ENCODE results near the gene PRUNE2.

The PRUNE2 gene

GRCh38 chr9:76629205-76629990, 276.5 kb downstream of the PRUNE2 start:
- no peak overlapping the region for H3K4me3 ChIP-seq (ENCODE audit: low read length in 2 of 2)
- no peaks in the 10 kb centered on the region for H3K4me1 ChIP-seq (ENCODE audit: control insufficient read depth in 2 of 2, insufficient read depth in 2 of 2, low read length in 2 of 2)
- H3K27me3 ChIP-seq (ENCODE audit: control insufficient read depth in 2 of 2, insufficient read depth in 2 of 2, low read length in 2 of 2): no peaks in the 10 kb centered on the region
- no peak overlapping the region for H3K27ac ChIP-seq (ENCODE audit: low read depth in 2 of 2, low read length in 2 of 2)
- no peaks in the 10 kb centered on the region for H3K9me3 ChIP-seq (ENCODE audit: control insufficient read depth in 2 of 2, low read length in 2 of 2)
- H3K9ac ChIP-seq (ENCODE audit: low read depth in 1 of 2, low read length in 2 of 2): no peak overlapping the region
- H3K36me3 ChIP-seq (ENCODE audit: control insufficient read depth in 2 of 2, insufficient read depth in 2 of 2, low read length in 2 of 2): no peaks in the 10 kb centered on the region

- Histone ChIP-seq H3K4me3 (ENCODE audit: low read length in 2 of 2) (no peak overlapping the region), H3K9ac (ENCODE audit: low read depth in 1 of 2, low read length in 2 of 2) (no peak overlapping the region), H3K36me3 (ENCODE audit: control insufficient read depth in 2 of 2, insufficient read depth in 2 of 2, low read length in 2 of 2) (no peaks in the 10 kb centered on the region), H3K4me1 (ENCODE audit: control insufficient read depth in 2 of 2, insufficient read depth in 2 of 2, low read length in 2 of 2) (no peaks in the 10 kb centered on the region), H3K27me3 (ENCODE audit: control insufficient read depth in 2 of 2, insufficient read depth in 2 of 2, low read length in 2 of 2) (no peaks in the 10 kb centered on the region), H3K9me3 (ENCODE audit: control insufficient read depth in 2 of 2, low read length in 2 of 2) (no peaks in the 10 kb centered on the region), H3K27ac (ENCODE audit: low read depth in 2 of 2, low read length in 2 of 2) (no peak overlapping the region)
Measured at GRCh38 chr9:76628155-76628554, 277.8 kb downstream of the PRUNE2 start.

- Histone ChIP-seq H3K27ac (ENCODE audit: low read depth in 2 of 2, low read length in 2 of 2) (no peak overlapping the region), H3K9me3 (ENCODE audit: control insufficient read depth in 2 of 2, low read length in 2 of 2) (no peaks in the 10 kb centered on the region), H3K4me1 (ENCODE audit: control insufficient read depth in 2 of 2, insufficient read depth in 2 of 2, low read length in 2 of 2) (no peaks in the 10 kb centered on the region), H3K27me3 (ENCODE audit: control insufficient read depth in 2 of 2, insufficient read depth in 2 of 2, low read length in 2 of 2) (no peaks in the 10 kb centered on the region), H3K36me3 (ENCODE audit: control insufficient read depth in 2 of 2, insufficient read depth in 2 of 2, low read length in 2 of 2) (no peaks in the 10 kb centered on the region), H3K4me3 (ENCODE audit: low read length in 2 of 2) (no peak overlapping the region), H3K9ac (ENCODE audit: low read depth in 1 of 2, low read length in 2 of 2) (no peak overlapping the region)
Measured at GRCh38 chr9:76626980-76627379, 278.9 kb downstream of the PRUNE2 start.

DNA sequence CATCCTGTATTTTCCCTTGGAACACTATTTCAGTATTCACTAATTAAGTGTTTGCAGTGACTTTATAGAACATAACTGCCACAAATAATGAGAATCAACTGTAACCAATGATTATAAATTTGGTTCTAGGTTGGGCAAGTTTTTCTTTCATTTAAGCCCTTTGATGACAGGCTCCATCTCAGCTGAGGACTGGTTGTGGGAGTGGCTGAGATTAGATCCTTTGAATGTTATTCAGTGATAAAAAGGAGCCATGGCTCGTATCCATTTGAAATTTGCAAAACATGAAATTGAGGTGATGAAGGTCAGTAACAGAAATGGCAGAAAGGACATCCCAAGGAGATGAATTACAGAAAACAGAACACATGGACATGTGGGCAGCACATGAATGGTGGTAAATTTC, 279.8 kb downstream of the PRUNE2 start:
- H3K27ac ChIP-seq (ENCODE audit: low read depth in 2 of 2, low read length in 2 of 2): no peak overlapping the region
- H3K9ac ChIP-seq (ENCODE audit: low read depth in 1 of 2, low read length in 2 of 2): no peak overlapping the region
- no peaks in the 10 kb centered on the region for H3K27me3 ChIP-seq (ENCODE audit: control insufficient read depth in 2 of 2, insufficient read depth in 2 of 2, low read length in 2 of 2)
- H3K36me3 ChIP-seq (ENCODE audit: control insufficient read depth in 2 of 2, insufficient read depth in 2 of 2, low read length in 2 of 2): no peaks in the 10 kb centered on the region
- H3K9me3 ChIP-seq (ENCODE audit: control insufficient read depth in 2 of 2, low read length in 2 of 2): no peaks in the 10 kb centered on the region
- H3K4me1 ChIP-seq (ENCODE audit: control insufficient read depth in 2 of 2, insufficient read depth in 2 of 2, low read length in 2 of 2): no peaks in the 10 kb centered on the region
- H3K4me3 ChIP-seq (ENCODE audit: low read length in 2 of 2): no peak overlapping the region

- Histone ChIP-seq H3K27ac (ENCODE audit: low read depth in 2 of 2, low read length in 2 of 2) (no peak overlapping the region), H3K4me1 (ENCODE audit: control insufficient read depth in 2 of 2, insufficient read depth in 2 of 2, low read length in 2 of 2) (peaks cover 0 to 3% of the 10 kb centered on the region in 2 donors)
Measured at GRCh38 chr9:76624391-76625048, 281.4 kb downstream of the PRUNE2 start.

GRCh38 chr9:76620996-76621395, 284.9 kb downstream of the PRUNE2 start:
- H3K36me3 ChIP-seq (ENCODE audit: control insufficient read depth in 2 of 2, insufficient read depth in 2 of 2, low read length in 2 of 2): no peaks in the 10 kb centered on the region
- H3K4me3 ChIP-seq (ENCODE audit: low read length in 2 of 2): no peak overlapping the region
- no peaks in the 10 kb centered on the region for H3K9me3 ChIP-seq (ENCODE audit: control insufficient read depth in 2 of 2, low read length in 2 of 2)
- no peak overlapping the region for H3K27ac ChIP-seq (ENCODE audit: low read depth in 2 of 2, low read length in 2 of 2)
- peak overlapping the region in 1 of 2 donors; percentile 17 for H3K9ac ChIP-seq (ENCODE audit: low read depth in 1 of 2, low read length in 2 of 2)
- H3K4me1 ChIP-seq (ENCODE audit: control insufficient read depth in 2 of 2, insufficient read depth in 2 of 2, low read length in 2 of 2): peaks cover 10 to 14% of the 10 kb centered on the region in 2 donors
- no peaks in the 10 kb centered on the region for H3K27me3 ChIP-seq (ENCODE audit: control insufficient read depth in 2 of 2, insufficient read depth in 2 of 2, low read length in 2 of 2)

More at GRCh38 chr9:76624391-76625048, 281.4 kb downstream of the PRUNE2 start:
- H3K9me3 ChIP-seq (ENCODE audit: control insufficient read depth in 2 of 2, low read length in 2 of 2): no peaks in the 10 kb centered on the region
- H3K4me3 ChIP-seq (ENCODE audit: low read length in 2 of 2): no peak overlapping the region
- no peaks in the 10 kb centered on the region for H3K27me3 ChIP-seq (ENCODE audit: control insufficient read depth in 2 of 2, insufficient read depth in 2 of 2, low read length in 2 of 2)
- H3K36me3 ChIP-seq (ENCODE audit: control insufficient read depth in 2 of 2, insufficient read depth in 2 of 2, low read length in 2 of 2): no peaks in the 10 kb centered on the region
- no peak overlapping the region for H3K9ac ChIP-seq (ENCODE audit: low read depth in 1 of 2, low read length in 2 of 2)

GRCh38 chr9:76620581-76620980, 285.3 kb downstream of the PRUNE2 start:
- H3K4me3 ChIP-seq (ENCODE audit: low read length in 2 of 2): no peak overlapping the region
- no peak overlapping the region for H3K9ac ChIP-seq (ENCODE audit: low read depth in 1 of 2, low read length in 2 of 2)
- no peaks in the 10 kb centered on the region for H3K36me3 ChIP-seq (ENCODE audit: control insufficient read depth in 2 of 2, insufficient read depth in 2 of 2, low read length in 2 of 2)
- H3K27ac ChIP-seq (ENCODE audit: low read depth in 2 of 2, low read length in 2 of 2): no peak overlapping the region
- H3K4me1 ChIP-seq (ENCODE audit: control insufficient read depth in 2 of 2, insufficient read depth in 2 of 2, low read length in 2 of 2): peaks cover 10 to 14% of the 10 kb centered on the region in 2 donors
- H3K9me3 ChIP-seq (ENCODE audit: control insufficient read depth in 2 of 2, low read length in 2 of 2): no peaks in the 10 kb centered on the region
- no peaks in the 10 kb centered on the region for H3K27me3 ChIP-seq (ENCODE audit: control insufficient read depth in 2 of 2, insufficient read depth in 2 of 2, low read length in 2 of 2)

GRCh38 chr9:76619640-76620039, 286.3 kb downstream of the PRUNE2 start:
- H3K27ac ChIP-seq (ENCODE audit: low read depth in 2 of 2, low read length in 2 of 2): no peak overlapping the region
- H3K4me1 ChIP-seq (ENCODE audit: control insufficient read depth in 2 of 2, insufficient read depth in 2 of 2, low read length in 2 of 2): peaks cover 16 to 22% of the 10 kb centered on the region in 2 donors
- H3K27me3 ChIP-seq (ENCODE audit: control insufficient read depth in 2 of 2, insufficient read depth in 2 of 2, low read length in 2 of 2): no peaks in the 10 kb centered on the region
- H3K9me3 ChIP-seq (ENCODE audit: control insufficient read depth in 2 of 2, low read length in 2 of 2): no peaks in the 10 kb centered on the region
- no peak overlapping the region for H3K4me3 ChIP-seq (ENCODE audit: low read length in 2 of 2)
- no peak overlapping the region for H3K9ac ChIP-seq (ENCODE audit: low read depth in 1 of 2, low read length in 2 of 2)
- H3K36me3 ChIP-seq (ENCODE audit: control insufficient read depth in 2 of 2, insufficient read depth in 2 of 2, low read length in 2 of 2): no peaks in the 10 kb centered on the region

DNA sequence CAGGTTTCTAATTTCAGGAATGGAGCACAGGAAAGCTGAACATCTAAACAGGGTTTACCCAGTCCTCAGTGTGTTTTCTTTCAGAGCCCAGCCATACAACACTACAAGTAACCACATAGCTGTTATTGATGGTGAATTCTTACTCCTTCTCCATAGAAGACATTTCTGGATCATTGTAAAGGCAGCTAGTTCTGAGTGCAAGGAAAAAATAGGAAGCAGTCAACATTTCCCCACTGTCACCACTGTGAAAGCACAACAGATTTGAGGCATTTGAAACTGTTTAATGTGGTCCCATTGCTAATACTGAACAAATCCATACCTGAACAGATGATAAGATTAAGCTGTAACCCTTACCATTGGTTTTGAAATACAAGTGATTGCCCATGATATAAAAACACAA, 286.7 kb downstream of the PRUNE2 start:
- H3K4me1 ChIP-seq (ENCODE audit: control insufficient read depth in 2 of 2, insufficient read depth in 2 of 2, low read length in 2 of 2): peaks cover 19 to 22% of the 10 kb centered on the region in 2 donors
- no peaks in the 10 kb centered on the region for H3K27me3 ChIP-seq (ENCODE audit: control insufficient read depth in 2 of 2, insufficient read depth in 2 of 2, low read length in 2 of 2)
- no peak overlapping the region for H3K9ac ChIP-seq (ENCODE audit: low read depth in 1 of 2, low read length in 2 of 2)
- no peak overlapping the region for H3K4me3 ChIP-seq (ENCODE audit: low read length in 2 of 2)
- no peaks in the 10 kb centered on the region for H3K36me3 ChIP-seq (ENCODE audit: control insufficient read depth in 2 of 2, insufficient read depth in 2 of 2, low read length in 2 of 2)
- H3K27ac ChIP-seq (ENCODE audit: low read depth in 2 of 2, low read length in 2 of 2): no peak overlapping the region
- no peaks in the 10 kb centered on the region for H3K9me3 ChIP-seq (ENCODE audit: control insufficient read depth in 2 of 2, low read length in 2 of 2)

DNA sequence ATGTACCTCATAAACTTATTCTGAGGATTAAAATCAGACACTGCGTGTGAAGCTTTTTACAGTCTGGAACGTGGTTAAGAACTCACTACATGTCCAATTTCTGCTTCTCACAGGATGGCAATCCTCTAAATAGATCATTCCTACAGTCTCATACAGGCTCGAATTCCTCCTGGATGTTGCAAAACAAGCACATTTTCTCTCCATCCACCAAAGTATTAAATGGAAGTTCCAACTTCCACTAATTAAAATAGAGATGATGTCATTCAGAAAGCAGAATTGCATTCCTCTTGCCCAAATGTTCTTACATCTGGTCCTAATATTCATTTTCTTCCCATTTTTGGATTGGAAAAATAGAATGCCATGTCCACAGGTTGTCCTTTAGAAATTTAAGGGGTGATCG, 287.2 kb downstream of the PRUNE2 start:
- Histone ChIP-seq H3K27ac (ENCODE audit: low read depth in 2 of 2, low read length in 2 of 2) (peak overlapping the region; percentile 44 to 49), H3K9me3 (ENCODE audit: control insufficient read depth in 2 of 2, low read length in 2 of 2) (no peaks in the 10 kb centered on the region), H3K36me3 (ENCODE audit: control insufficient read depth in 2 of 2, insufficient read depth in 2 of 2, low read length in 2 of 2) (no peaks in the 10 kb centered on the region), H3K27me3 (ENCODE audit: control insufficient read depth in 2 of 2, insufficient read depth in 2 of 2, low read length in 2 of 2) (no peaks in the 10 kb centered on the region), H3K9ac (ENCODE audit: low read depth in 1 of 2, low read length in 2 of 2) (no peak overlapping the region), H3K4me1 (ENCODE audit: control insufficient read depth in 2 of 2, insufficient read depth in 2 of 2, low read length in 2 of 2) (peaks cover 19 to 24% of the 10 kb centered on the region in 2 donors), H3K4me3 (ENCODE audit: low read length in 2 of 2) (no peak overlapping the region)
